SH-SY5Y (cell line): ENCODE results near the gene INTS7.

ENCODE experiments used
- GATA2 ChIP-seq: IDR thresholded peaks from 2 replicates; pipeline ENCODE4 v1.6.1; 2011; ENCODE audit warnings: mild to moderate bottlenecking, low read depth, low read length
- GATA3 ChIP-seq: IDR thresholded peaks from 2 replicates; pipeline ENCODE4 v1.6.1; 2011; ENCODE audit warnings: low read depth, mild to moderate bottlenecking, low read length, moderate library complexity

INTS7 gene

GRCh38 chr1:211967704-211968103, 67.7 kb downstream of the INTS7 start:
- TF ChIP-seq GATA2 (no peak), GATA3 (no peak)

- TF ChIP-seq GATA2, result no peak
- no peak for TF ChIP-seq GATA3
These were observed 70.1 kb downstream of the INTS7 start for GRCh38 chr1:211965108-211965805.

DNA sequence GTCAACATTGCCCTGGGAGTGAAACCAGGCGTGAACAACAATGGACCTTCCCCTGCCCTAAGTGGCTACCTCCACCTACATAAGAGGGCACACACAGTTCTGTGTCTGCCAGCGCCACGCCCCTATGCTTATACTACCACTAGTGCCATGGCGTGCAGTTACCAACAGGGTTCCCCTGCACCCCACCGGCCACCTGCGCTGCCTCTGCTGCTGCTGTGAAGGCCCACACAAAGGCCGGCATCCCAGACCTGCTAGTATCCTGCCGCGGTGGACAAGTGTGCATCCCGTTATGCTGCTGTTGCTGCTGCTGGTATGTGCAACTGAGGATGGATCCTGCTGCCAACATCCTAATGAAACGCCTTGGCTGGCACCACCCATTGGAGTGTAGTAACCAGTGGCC, 75.7 kb downstream of the INTS7 start:
- TF ChIP-seq GATA2 (no peak), GATA3 (no peak)

GRCh38 chr1:211959221-211959620, 76.1 kb downstream of the INTS7 start:
- TF ChIP-seq GATA3, result no peak
- TF ChIP-seq GATA2, result no peak

- TF ChIP-seq GATA2 (no peak), GATA3 (no peak)
These were observed 83.1 kb downstream of the INTS7 start for GRCh38 chr1:211952299-211952698.

- TF ChIP-seq GATA3, result no peak
- TF ChIP-seq GATA2, result no peak
These were observed 83.5 kb downstream of the INTS7 start for GRCh38 chr1:211951856-211952255.

DNA sequence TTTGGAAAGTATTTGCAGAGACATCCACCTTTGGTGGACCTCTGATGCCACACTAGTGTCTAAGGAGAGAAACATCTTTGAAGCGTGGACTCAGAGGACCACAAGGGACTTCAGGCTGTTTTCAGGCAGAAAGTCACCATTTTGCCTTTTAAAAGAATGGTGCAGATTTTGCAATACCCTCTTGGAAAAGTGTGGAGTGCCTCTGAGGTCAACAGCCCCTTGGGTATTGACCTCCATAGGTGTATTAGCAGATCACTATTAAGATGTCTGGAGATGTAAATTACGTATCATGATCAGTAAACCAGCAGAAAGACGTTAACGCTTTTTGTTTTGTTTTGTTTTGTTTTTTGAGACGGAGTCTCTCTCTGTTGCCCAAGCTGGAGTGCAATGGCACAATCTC, 87.0 kb downstream of the INTS7 start:
- TF ChIP-seq GATA3 (no peak), GATA2 (no peak)

DNA sequence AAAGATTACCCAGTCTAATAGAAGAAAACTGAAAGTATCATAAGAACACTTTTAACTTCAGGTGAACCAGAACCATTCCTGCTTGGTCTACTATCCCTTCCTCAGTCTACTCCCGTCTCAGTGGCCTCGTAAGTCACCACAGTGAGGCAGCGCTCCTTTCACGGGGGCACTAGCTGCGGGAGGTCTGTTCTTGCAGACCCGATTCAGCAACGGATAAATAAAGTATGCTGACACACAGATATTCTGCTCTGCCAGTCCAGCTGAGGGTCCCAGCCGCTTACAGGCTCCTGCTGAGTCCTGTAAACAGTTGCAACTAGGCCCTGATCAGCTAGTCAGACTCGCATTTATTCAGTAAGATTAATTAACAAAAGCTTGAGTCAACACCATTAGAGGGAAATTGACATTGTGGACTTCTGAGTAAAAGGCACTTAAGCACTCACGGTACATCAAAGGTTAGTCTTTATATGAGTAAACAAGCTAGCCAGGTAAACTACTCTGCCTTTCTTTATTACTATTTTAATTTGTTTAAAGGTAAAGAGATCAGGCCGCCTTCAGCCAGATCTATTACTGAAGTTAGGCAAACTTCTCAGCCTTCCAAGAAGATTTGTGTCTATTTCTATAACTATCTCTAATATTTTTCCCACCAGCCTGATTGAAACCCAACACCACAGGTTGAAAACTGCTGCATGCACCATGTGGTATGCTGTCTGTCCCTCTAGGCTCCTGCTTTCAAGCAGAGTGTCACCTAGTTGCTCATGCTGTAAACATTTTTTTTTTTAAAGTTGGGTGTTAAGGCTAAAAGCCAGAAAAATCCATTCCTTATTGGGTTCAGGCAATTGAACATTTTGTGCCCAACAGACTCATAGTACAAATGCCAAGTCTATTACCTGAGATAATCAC, 87.7 kb downstream of the INTS7 start:
- TF ChIP-seq GATA3 (no peak), GATA2 (no peak)

DNA sequence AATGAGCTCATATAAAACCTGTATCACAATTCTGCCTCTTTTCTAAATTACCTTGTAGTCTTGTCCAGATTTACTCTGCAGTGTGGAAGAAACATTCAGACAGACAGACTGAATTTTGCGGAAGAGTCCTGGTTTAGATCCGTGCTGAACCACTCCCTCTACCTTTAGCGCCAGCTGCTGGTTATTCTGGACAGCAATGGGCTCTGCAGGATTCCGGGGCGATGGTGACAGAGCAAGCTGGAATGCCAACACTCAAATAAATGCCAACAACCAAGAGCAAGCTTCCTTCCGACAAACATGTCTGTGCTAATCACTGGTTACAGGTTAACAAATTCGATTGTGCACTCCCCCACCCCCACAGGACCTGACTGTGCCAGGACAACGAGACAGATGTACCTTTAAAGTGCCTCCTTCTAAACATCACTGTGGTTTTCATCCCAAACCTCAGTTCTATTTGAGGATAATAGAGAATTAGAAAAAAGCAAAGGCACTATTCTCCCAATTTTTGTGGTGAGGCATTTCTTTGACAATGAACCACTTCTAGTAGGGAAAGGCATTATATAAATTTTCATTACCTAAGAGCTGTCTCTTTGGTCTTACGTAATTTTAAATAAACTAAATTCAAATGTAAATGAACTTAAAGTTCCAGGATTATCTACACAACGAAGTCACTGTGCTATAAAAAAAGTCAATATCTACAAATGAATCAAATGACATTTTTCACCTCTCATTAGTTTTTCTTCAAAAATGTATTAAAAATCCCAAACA, 90.4 kb downstream of the INTS7 start:
- TF ChIP-seq GATA2 (no peak), GATA3 (no peak)

DNA sequence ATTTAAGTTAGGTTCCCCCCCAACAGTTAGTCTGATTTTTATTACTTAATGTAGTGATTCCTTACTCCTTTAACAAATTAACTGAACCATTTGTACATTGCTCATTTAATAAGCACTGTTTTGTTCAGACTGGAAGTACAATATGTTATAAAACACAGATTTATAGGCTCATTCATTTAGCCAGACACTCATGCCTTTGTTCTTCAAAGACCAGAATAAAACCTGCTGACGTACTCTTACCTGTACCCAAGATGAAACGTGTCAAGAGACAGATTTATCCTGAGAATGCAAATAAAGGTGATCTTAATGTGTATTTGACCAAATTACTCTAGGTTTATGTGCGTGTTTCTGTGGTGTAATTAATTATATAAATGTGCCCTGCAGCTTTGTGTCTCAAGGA, 92.8 kb downstream of the INTS7 start:
- TF ChIP-seq GATA2 (no peak), GATA3 (no peak)

DNA sequence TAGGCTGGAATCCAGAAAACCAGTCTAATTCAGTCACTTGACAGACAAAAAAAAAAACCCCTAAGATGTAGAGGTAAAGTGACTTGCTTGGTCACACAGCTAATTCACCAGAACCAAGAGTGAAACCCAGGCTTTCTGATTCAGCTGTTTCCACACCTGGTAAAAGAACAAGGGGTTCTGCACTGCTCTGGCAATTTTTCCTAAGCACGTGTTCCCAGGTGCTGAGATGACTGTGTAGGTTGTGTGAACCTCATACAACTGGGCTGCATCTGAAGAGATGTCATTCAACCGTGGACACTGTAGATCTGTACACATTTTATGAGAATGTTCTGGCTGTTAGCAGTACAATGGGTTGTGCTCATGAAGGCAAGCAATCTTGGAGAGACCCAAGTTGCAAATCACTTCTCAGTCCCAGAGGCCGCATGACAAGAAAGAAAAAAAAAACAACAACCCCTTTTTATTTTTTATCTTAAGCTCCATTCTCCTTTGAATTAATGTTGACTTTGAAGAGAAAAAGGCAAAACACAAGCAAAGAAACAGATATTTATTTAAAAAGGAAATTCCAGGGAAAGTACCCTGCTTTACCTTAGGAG, 95.4 kb downstream of the INTS7 start:
- no peak for TF ChIP-seq GATA2
- no peak for TF ChIP-seq GATA3

- no peak for TF ChIP-seq GATA3
- TF ChIP-seq GATA2, result no peak
These were observed 96.8 kb downstream of the INTS7 start for GRCh38 chr1:211938561-211938997.

- no peak for TF ChIP-seq GATA3
- TF ChIP-seq GATA2, result no peak
These were observed 99.8 kb downstream of the INTS7 start for GRCh38 chr1:211935448-211935970.
